Body of pancreas (tissue), 4 donors: ENCODE measurements around the gene RXRB.
"Not testable (repeated sequence)": the region's sequence is repeated elsewhere in the genome, so short reads cannot be mapped to it uniquely, and the experiment has no call there.

Experiments
- CTCF ChIP-seq, 7 experiments: fragments of 450-650 bp in 4 of 7; fragments of 200-600 bp in 3 of 7; sonication (generic) in 3 of 7; IDR thresholded peaks; one replicate each; pipeline ENCODE4 v1.5.1; 2016 to 2019; ENCODE audit warnings: antibody characterized with exemption in 7 of 7
- POLR2A ChIP-seq, 3 donors: fragments of 450-650 bp; IDR thresholded peaks; one replicate each; pipeline ENCODE4 v1.6.1; 2016; ENCODE audit warnings: antibody characterized with exemption in 3 of 3, mild to moderate bottlenecking in 2 of 3

- TF ChIP-seq POLR2A, CTCF (IDR thresholded peaks at IDR 0.05): not testable (repeated sequence)
These were observed 49.9 kb downstream of the RXRB start for GRCh38 chr6:33150560-33150959.
